HG02571 (cell line): ENCODE results near the gene CD4.
"Not testable (repeated sequence)": the region's sequence is repeated elsewhere in the genome, so short reads cannot be mapped to it uniquely, and the experiment has no call there.

Source experiments
- ATAC-seq: cut with Tn5 transposase; IDR thresholded peaks from one replicate; pipeline ENCODE4 v1.9.1; 2021; ENCODE audit warnings: mild to moderate bottlenecking, moderate library complexity; ENCODE audit not compliant: unreplicated experiment

Gene CD4

GRCh38 chr12:6866163-6866919, 77.0 kb downstream of the CD4 start:
- ATAC-seq = no peak

DNA sequence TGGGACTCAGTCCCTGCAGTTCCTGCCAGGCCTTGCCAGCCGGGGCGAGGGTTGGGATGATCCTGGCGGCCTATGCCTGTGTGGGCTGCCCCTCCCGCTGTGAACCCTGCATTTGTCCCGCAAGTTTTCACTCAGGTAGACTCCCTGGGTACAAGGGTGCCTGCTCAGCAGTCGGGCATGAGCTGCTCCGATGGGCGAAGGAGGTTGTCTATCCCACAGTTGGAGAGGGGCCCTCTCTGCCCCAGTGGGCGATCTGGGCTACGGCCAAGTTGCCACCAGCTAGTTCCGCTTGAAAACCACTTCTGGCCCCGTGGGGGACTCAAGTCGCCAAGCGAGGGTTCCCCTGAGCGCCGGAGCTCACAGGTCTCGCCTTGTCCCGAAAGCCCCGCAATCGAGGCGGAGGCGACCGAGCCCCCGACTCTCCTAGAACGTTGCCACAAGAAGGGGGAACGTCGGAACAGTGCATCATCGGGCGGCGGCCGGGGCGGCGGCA, 77.6 kb downstream of the CD4 start:
- peak; percentile 13 for ATAC-seq

DNA sequence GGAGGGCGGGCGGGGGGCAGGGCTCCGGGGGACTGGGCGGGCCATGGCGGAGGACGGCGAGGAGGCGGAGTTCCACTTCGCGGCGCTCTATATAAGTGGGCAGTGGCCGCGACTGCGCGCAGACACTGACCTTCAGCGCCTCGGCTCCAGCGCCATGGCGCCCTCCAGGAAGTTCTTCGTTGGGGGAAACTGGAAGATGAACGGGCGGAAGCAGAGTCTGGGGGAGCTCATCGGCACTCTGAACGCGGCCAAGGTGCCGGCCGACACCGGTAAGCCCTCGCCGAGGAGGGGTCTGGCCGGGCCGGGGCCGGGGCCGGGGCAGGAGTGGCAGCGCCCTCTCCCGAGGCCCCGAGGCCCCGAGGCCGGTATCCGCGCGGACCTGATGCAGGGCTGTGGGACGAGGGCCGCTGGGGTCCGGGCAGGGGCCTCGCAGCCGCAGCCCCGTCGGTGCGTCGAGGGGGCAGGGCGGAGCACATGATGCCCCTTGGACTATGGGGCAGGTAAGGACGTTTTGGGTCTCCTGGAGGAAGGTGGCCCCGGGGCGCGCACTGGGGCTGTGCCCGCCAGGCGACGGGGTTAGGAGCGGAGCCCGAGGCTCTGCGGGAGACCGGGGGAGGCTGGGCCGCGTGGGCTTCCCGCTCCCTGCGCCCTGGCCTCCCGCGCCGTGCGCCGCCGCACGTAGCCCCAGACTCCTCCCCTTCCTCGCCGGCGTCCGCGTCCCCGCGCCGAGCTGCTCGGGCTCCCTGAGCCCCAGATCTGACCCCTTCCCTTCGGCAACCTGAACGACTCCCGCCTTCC, 78.3 kb downstream of the CD4 start, which contains the start of gene TPI1:
Gene TPI1 (plus strand): TSS at position 119 of the 798 bp plus-strand sequence. CDS start 36 bp downstream, at position 155.
- peak; percentile 61 for ATAC-seq

DNA sequence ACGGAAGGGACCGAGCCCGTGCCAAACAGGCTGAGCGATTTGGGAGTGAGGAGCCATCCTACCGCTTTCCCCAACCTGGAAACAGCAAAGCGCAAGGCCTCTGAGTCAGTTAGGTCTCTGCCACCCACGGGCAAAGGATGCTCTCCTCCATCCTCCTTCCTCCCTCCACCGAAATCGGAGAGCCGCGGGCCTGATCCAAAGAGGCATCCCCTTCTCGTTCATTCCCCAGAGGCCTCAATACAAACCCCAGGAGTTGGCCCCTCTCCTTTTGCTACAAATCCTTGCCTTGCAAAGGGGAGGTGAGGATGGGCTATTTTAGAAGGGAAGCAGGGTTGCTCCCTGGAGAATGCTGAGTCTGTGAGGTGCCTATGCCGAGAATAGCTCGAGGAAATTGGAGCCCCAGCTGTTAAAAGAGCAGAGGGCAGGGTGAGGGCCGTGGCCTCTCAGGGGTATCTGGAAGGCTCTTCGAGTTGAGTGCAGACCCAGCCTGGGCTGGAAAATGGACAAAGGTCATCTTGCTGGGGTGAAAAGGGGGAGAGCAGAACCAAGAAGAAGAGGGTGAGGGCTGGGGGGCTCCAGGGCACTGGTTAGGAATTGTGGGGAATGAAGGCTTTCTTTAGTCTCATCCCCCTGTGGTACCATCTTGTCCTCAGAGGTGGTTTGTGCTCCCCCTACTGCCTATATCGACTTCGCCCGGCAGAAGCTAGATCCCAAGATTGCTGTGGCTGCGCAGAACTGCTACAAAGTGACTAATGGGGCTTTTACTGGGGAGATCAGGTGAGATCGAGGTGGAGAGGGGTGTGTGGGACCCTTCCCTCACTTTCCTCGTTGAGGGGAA, 79.1 kb downstream of the CD4 start:
- ATAC-seq = no peak

GRCh38 chr12:6869049-6870021, 80.0 kb downstream of the CD4 start:
- ATAC-seq = no peak

GRCh38 chr12:6870304-6870703, 81.0 kb downstream of the CD4 start:
- ATAC-seq = not testable (repeated sequence)
